Karpas-422 (cell line): ENCODE data around the gene CA10. TPM values are rescaled to one million over a fixed set of nuclear protein-coding genes. Genes with fewer than 3 reads are reported as not detected.

Experiments used
- DNase-seq: peaks from one replicate; pipeline ENCODE4 v3.0.0-alpha.2; 2015
- H2AFZ ChIP-seq: fragments of 200-600 bp; sonication (generic); 2 replicates; pipeline ENCODE4 v1.6.1; 2014; ENCODE audit warnings: antibody characterized with exemption, low read length, mixed read lengths
- H3K27ac ChIP-seq: fragments of 200-600 bp; sonication (generic); 2 replicates; pipeline ENCODE4 v1.5.1; 2014; ENCODE audit warnings: mild to moderate bottlenecking, low read length, moderate library complexity
- H3K27me3 ChIP-seq: fragments of 200-600 bp; sonication (generic); 2 replicates; pipeline ENCODE4 v1.6.1; 2014; ENCODE audit warnings: low read length, mixed read lengths
- H3K36me3 ChIP-seq: fragments of 200-600 bp; sonication (generic); 2 replicates; pipeline ENCODE4 v1.6.1; 2014; ENCODE audit warnings: low read length, mixed read lengths; ENCODE audit not compliant: insufficient read depth
- H3K4me1 ChIP-seq: fragments of 200-600 bp; sonication (generic); 2 replicates; pipeline ENCODE4 v1.6.1; 2014; ENCODE audit warnings: mild to moderate bottlenecking, low read length, mixed read lengths
- H3K4me2 ChIP-seq: fragments of 200-600 bp; sonication (generic); 2 replicates; pipeline ENCODE4 v1.6.1; 2014; ENCODE audit warnings: low read length, low read depth, mild to moderate bottlenecking; ENCODE audit not compliant: poor library complexity, severe bottlenecking
- H3K4me3 ChIP-seq: fragments of 200-600 bp; sonication (generic); 2 replicates; pipeline ENCODE4 v1.5.1; 2014; ENCODE audit warnings: mild to moderate bottlenecking, antibody characterized with exemption, low read length, mixed read lengths
- H3K79me2 ChIP-seq: fragments of 200-600 bp; sonication (generic); 2 replicates; pipeline ENCODE4 v1.6.1; 2014; ENCODE audit warnings: mild to moderate bottlenecking, low read length, mixed read lengths
- H3K9ac ChIP-seq: fragments of 200-600 bp; sonication (generic); 2 replicates; pipeline ENCODE4 v1.6.0; 2014; ENCODE audit warnings: low read length
- H3K9me2 ChIP-seq: fragments of 200-600 bp; sonication (generic), shearing (Covaris generic); replicated peaks from 2 replicates; pipeline ENCODE4 v1.6.0; 2014; ENCODE audit warnings: mild to moderate bottlenecking, low read length, moderate library complexity; ENCODE audit not compliant: insufficient read depth
- H3K9me3 ChIP-seq: fragments of 300-700, 200-600 bp; sonication (generic); 2 replicates; pipeline ENCODE4 v1.6.1; 2014; ENCODE audit warnings: low read length, mixed read lengths
- H4K20me1 ChIP-seq: fragments of 200-600 bp; sonication (generic); 2 replicates; pipeline ENCODE4 v1.6.1; 2014; ENCODE audit warnings: mild to moderate bottlenecking, antibody characterized with exemption, low read length, low read depth; ENCODE audit not compliant: insufficient read depth
- total RNA-seq: library from RNA; depleted of rRNA; stranded (reverse); fragments of >200 nt; shearing (Covaris generic); gene quantifications from 2 replicates; pipeline ENCODE4 v1.2.3, GENCODE V29; 2014; ENCODE audit warnings: low replicate concordance

CA10 gene
- total RNA-seq, 1 experiment from 2014 or later: not detected

DNA sequence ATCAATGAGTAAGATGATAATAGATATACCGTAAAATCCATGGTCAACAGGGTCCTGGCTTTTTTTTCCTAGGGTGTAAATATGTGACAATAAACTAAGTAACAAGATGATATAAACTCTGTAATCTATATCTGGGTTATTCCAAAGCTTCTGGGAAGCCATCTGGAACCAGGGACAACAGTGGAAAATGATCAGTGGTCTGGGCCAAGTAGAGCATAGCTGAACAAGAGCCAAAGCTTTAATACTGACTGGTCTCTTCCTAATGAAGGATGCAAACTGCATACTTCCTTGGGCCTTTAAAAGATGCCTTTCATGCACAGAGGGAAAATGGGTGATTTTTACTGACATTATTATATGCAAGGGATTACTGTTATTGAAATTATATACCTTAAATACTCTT lies 8.9 kb downstream of the CA10 start:
- Histone ChIP-seq H3K27ac (no peak overlapping the region), H2AFZ (no peak overlapping the region), H3K9me2 (no peaks in the 10 kb centered on the region), H4K20me1 (no peaks in the 10 kb centered on the region), H3K4me3 (no peak overlapping the region), H3K79me2 (no peaks in the 10 kb centered on the region), H3K36me3 (no peaks in the 10 kb centered on the region), H3K27me3 (no peaks in the 10 kb centered on the region), H3K4me1 (no peaks in the 10 kb centered on the region), H3K9me3 (peaks cover 7% of the 10 kb centered on the region; the same call in 1 of the 2 replicates), H3K9ac (no peak overlapping the region), H3K4me2 (no peak overlapping the region)
- no peak for DNase-seq

DNA sequence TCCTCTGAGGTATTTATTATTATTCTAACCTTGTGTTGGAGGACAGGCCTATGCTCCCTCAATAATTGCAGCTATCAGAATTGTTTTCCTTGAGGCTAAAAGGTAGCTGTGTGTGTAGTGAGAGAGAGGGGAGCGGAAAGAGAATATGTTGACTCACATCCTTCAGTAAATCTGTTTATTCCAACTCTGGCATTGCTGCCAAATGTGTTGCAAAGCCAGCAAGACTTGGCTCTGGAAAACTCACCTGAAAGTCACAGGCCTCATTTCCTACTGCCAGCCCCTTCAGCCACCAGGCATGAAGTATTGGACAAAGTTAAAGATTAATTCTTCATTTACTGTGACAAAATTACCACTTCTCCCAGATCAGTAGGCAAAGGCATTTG lies 9.6 kb downstream of the CA10 start:
- Histone ChIP-seq H3K27ac (no peak overlapping the region), H3K9ac (no peak overlapping the region), H3K4me3 (no peak overlapping the region)

DNA sequence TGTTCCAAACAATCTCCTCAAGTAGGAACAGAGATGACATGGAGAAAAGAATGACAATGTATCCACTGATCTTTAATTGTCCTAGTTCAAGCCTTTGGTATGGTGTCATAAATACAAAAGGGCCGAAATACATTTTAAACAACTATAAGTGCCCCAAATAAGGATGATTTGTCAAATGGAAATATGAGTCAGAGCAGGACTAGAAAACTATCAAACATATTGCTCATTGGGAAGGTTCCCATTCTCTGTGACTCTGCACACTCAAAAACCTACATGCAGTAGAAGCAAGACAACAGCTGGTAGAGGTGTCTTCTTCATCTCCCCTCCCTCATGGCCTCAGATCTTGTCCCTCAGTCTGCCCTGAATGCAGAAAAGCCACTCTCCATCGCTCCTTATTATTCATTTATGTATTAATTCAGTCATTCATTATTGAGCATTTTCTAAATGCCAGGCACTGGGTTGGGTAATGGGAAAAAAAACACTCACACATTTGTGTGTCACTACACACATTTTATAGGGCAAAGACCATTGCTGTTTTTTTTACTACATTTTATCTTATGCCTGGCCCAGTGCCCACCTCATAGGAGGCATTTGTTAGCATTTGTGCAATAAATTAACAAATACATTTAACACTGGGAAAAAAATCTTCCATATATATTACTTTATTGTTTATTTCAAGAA lies 10.1 kb downstream of the CA10 start:
- Histone ChIP-seq H3K27ac (no peak overlapping the region), H3K36me3 (no peaks in the 10 kb centered on the region), H3K9me2 (no peaks in the 10 kb centered on the region), H3K27me3 (no peaks in the 10 kb centered on the region), H3K9ac (no peak overlapping the region), H3K79me2 (no peaks in the 10 kb centered on the region), H2AFZ (no peak overlapping the region), H3K9me3 (peaks cover 7% of the 10 kb centered on the region; the same call in 1 of the 2 replicates), H3K4me3 (no peak overlapping the region), H3K4me1 (no peaks in the 10 kb centered on the region), H4K20me1 (no peaks in the 10 kb centered on the region), H3K4me2 (no peak overlapping the region)
- no peak for DNase-seq

More for the DNA sequence above, 9.6 kb downstream of the CA10 start:
- H3K9me2 ChIP-seq: no peaks in the 10 kb centered on the region
- DNase-seq: no peak
- no peak overlapping the region for H3K4me2 ChIP-seq
- no peaks in the 10 kb centered on the region for H4K20me1 ChIP-seq
- no peak overlapping the region for H2AFZ ChIP-seq
- H3K36me3 ChIP-seq: no peaks in the 10 kb centered on the region
- H3K27me3 ChIP-seq: no peaks in the 10 kb centered on the region
- H3K9me3 ChIP-seq: peaks cover 7% of the 10 kb centered on the region; the same call in 1 of the 2 replicates
- no peaks in the 10 kb centered on the region for H3K79me2 ChIP-seq
- H3K4me1 ChIP-seq: no peaks in the 10 kb centered on the region

DNA sequence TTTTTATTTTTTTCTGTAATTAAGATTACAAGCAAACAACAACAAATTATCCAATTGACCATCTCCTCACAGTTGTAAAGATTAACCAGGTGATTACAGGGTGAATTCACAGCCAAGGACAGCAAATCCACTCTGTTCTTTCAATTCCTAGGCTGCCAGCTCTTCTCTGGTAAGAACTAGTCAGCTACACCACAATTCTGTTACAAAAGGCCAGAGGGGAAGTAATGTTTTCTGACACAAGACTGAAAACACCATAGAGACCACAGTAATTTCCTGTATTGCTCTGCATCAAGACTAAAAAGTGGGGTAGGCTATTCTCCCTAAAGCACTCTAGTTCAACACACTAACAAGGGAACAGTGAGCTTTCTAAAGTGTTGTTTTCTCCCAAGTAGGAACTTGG lies 10.6 kb downstream of the CA10 start:
- no peaks in the 10 kb centered on the region for H3K79me2 ChIP-seq
- H3K9ac ChIP-seq: no peak overlapping the region
- no peak overlapping the region for H3K4me2 ChIP-seq
- no peak overlapping the region for H2AFZ ChIP-seq
- H3K9me3 ChIP-seq: peaks cover 7% of the 10 kb centered on the region; the same call in 1 of the 2 replicates
- no peak for DNase-seq
- H3K9me2 ChIP-seq: no peaks in the 10 kb centered on the region
- no peaks in the 10 kb centered on the region for H3K27me3 ChIP-seq
- H3K4me1 ChIP-seq: no peaks in the 10 kb centered on the region
- no peaks in the 10 kb centered on the region for H4K20me1 ChIP-seq
- H3K36me3 ChIP-seq: no peaks in the 10 kb centered on the region
- no peak overlapping the region for H3K4me3 ChIP-seq
- H3K27ac ChIP-seq: no peak overlapping the region

DNA sequence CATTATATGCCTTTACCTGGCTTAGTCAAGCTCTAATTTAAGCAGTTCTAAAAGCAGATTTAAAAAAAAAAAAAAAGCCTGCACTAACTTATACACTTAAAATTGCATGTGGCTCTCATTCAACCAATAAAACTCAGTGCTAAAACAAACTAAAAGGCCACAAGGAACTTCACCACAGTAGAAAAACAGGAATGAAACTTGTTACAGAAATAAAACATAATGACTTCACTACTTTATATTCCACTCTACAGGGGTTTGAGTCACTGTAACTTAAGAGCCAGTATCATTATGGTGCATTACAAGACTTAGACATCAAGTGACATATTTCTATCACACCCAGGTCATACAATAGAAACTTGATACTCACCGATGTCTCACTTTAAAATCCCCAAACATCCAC lies 11.1 kb downstream of the CA10 start:
- Histone ChIP-seq H4K20me1 (no peaks in the 10 kb centered on the region), H3K4me2 (no peak overlapping the region), H3K36me3 (no peaks in the 10 kb centered on the region), H2AFZ (no peak overlapping the region), H3K4me3 (no peak overlapping the region), H3K4me1 (no peaks in the 10 kb centered on the region), H3K27me3 (no peaks in the 10 kb centered on the region), H3K79me2 (no peaks in the 10 kb centered on the region), H3K9me3 (peaks cover 7% of the 10 kb centered on the region; the same call in 1 of the 2 replicates), H3K9me2 (no peaks in the 10 kb centered on the region), H3K9ac (no peak overlapping the region), H3K27ac (no peak overlapping the region)
- DNase-seq: no peak

DNA sequence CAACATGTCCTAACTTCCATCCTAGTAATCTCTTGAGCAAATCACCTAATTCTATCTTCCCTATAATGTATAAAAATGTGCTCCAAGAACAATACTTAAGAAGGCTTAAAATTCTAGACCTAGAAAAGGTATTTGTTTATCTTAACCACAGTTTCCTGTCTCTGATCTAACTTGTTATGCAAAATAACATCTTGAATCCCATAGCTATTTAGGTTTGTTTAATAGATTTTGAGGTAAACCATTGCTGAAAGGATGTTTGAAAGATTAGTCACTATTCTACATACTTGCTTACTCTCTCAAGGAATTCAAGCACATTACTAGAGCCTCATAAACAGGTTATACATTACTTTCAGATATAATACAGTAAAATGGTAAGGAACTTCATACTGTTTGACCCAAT lies 13.0 kb downstream of the CA10 start:
- H3K4me1 ChIP-seq: no peaks in the 10 kb centered on the region
- H3K9me3 ChIP-seq: peaks cover 3% of the 10 kb centered on the region; the same call in 1 of the 2 replicates
- H3K4me2 ChIP-seq: no peak overlapping the region
- H3K4me3 ChIP-seq: no peak overlapping the region
- no peaks in the 10 kb centered on the region for H3K9me2 ChIP-seq
- H3K36me3 ChIP-seq: no peaks in the 10 kb centered on the region
- H3K27ac ChIP-seq: no peak overlapping the region
- no peaks in the 10 kb centered on the region for H4K20me1 ChIP-seq
- no peaks in the 10 kb centered on the region for H3K79me2 ChIP-seq
- H3K9ac ChIP-seq: no peak overlapping the region
- no peak overlapping the region for H2AFZ ChIP-seq
- H3K27me3 ChIP-seq: no peaks in the 10 kb centered on the region
- no peak for DNase-seq

DNA sequence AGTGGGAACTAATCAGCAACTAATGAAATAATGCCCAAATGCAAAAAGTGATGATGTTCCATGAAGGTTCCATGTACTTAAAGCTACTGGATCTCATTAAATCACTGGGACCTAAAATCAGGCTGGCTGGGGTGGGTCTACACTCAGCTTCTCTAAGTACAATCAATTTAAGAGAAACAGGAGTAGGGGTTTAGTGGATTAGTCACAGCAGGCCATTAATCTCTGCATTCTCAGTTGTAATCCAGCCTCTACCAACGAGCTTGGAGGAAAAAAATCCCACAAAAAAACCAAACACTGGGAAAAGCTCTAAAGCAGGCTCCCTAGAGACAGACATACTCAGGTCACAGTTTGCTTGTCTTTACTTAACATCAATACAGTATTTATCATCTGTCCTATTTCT lies 15.0 kb downstream of the CA10 start:
- H4K20me1 ChIP-seq: no peaks in the 10 kb centered on the region
- H3K36me3 ChIP-seq: no peaks in the 10 kb centered on the region
- no peaks in the 10 kb centered on the region for H3K79me2 ChIP-seq
- no peaks in the 10 kb centered on the region for H3K27me3 ChIP-seq
- no peak for DNase-seq
- H3K4me3 ChIP-seq: no peak overlapping the region
- no peak overlapping the region for H3K27ac ChIP-seq
- H3K9me3 ChIP-seq: no peaks in the 10 kb centered on the region
- H3K9ac ChIP-seq: no peak overlapping the region
- no peak overlapping the region for H3K4me2 ChIP-seq
- no peak overlapping the region for H2AFZ ChIP-seq
- H3K9me2 ChIP-seq: no peaks in the 10 kb centered on the region
- H3K4me1 ChIP-seq: no peaks in the 10 kb centered on the region

DNA sequence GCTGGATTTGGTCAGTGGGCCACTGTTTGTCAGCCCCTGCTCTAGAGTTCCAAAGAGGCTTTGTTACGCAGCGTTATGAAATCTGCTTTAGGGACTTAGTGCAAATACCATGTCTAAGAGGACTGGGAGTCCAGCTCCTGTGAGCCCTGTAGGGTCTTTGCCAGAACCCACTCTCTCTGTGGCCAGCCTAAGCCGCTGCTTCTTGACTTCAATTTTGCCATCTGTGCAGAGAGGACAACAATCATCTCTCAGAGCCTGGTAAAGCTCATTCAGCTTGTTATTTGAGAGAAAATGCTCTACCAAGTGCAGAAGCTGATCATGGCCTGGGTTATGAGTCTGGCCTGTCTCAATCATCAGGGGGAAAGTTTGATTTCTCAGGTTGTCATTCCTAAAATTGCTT lies 17.9 kb downstream of the CA10 start:
- no peaks in the 10 kb centered on the region for H3K36me3 ChIP-seq
- no peak overlapping the region for H3K27ac ChIP-seq
- no peaks in the 10 kb centered on the region for H3K9me2 ChIP-seq
- H3K9me3 ChIP-seq: no peaks in the 10 kb centered on the region
- H3K79me2 ChIP-seq: no peaks in the 10 kb centered on the region
- no peak overlapping the region for H2AFZ ChIP-seq
- no peak overlapping the region for H3K9ac ChIP-seq
- no peaks in the 10 kb centered on the region for H4K20me1 ChIP-seq
- H3K27me3 ChIP-seq: no peaks in the 10 kb centered on the region
- no peak overlapping the region for H3K4me2 ChIP-seq
- H3K4me3 ChIP-seq: no peak overlapping the region
- no peak for DNase-seq
- no peaks in the 10 kb centered on the region for H3K4me1 ChIP-seq
